Trophoblast cell (in vitro differentiated cells and primary cell): Measurements from ENCODE around the gene MXRA7.

Source experiments
- DNase-seq, 2 donors: peaks; one replicate each; pipeline ENCODE4 v3.0.0-alpha.2; 2016
- H2AFZ ChIP-seq: 2 replicates; pipeline ENCODE4 v1.6.1; 2013; ENCODE audit warnings: low read length, moderate library complexity, mild to moderate bottlenecking; ENCODE audit not compliant: insufficient read depth, poor library complexity
- H2AK5ac ChIP-seq: 2 replicates; pipeline ENCODE4 v1.6.1; 2013; ENCODE audit warnings: mild to moderate bottlenecking, low read length
- H2BK120ac ChIP-seq: 2 replicates; pipeline ENCODE4 v1.6.1; 2013; ENCODE audit warnings: low read length, mild to moderate bottlenecking, moderate library complexity; ENCODE audit not compliant: insufficient read depth, poor library complexity
- H2BK12ac ChIP-seq: 2 replicates; pipeline ENCODE4 v1.6.1; 2013; ENCODE audit warnings: mild to moderate bottlenecking, low read length, moderate library complexity
- H2BK5ac ChIP-seq: 2 replicates; pipeline ENCODE4 v1.6.1; 2013; ENCODE audit warnings: low read length, low read depth, moderate library complexity, mild to moderate bottlenecking; ENCODE audit not compliant: poor library complexity
- H3K14ac ChIP-seq: 2 replicates; pipeline ENCODE4 v1.6.1; 2013; ENCODE audit warnings: mild to moderate bottlenecking, low read length
- H3K18ac ChIP-seq: 2 replicates; pipeline ENCODE4 v1.6.1; 2013; ENCODE audit warnings: mild to moderate bottlenecking, low read length
- H3K23ac ChIP-seq: 2 replicates; pipeline ENCODE4 v1.6.1; 2013; ENCODE audit warnings: low read length
- H3K27ac ChIP-seq: 2 replicates; pipeline ENCODE4 v1.5.1; 2013; ENCODE audit warnings: low read depth, mild to moderate bottlenecking, inconsistent platforms, low read length, moderate library complexity
- H3K27me3 ChIP-seq: 2 replicates; pipeline ENCODE4 v1.6.1; 2013; ENCODE audit warnings: inconsistent platforms, mild to moderate bottlenecking, low read length, moderate library complexity; ENCODE audit not compliant: insufficient read depth
- H3K36me3 ChIP-seq, 2 experiments: 1 replicate in 1 of 2; 2 replicates in 1 of 2; pipeline ENCODE4 v1.6.1; 2013; ENCODE audit warnings: low read length in 2 of 2, mild to moderate bottlenecking in 2 of 2, moderate library complexity in 1 of 2; ENCODE audit not compliant: insufficient read depth in 2 of 2, control insufficient read depth in 1 of 2
- H3K4ac ChIP-seq: 2 replicates; pipeline ENCODE4 v1.6.1; 2013; ENCODE audit warnings: low read depth, mild to moderate bottlenecking, low read length, moderate library complexity
- H3K4me1 ChIP-seq, 2 experiments: 1 replicate in 1 of 2; 2 replicates in 1 of 2; pipeline ENCODE4 v1.6.1; 2013; ENCODE audit warnings: low read length in 2 of 2, mild to moderate bottlenecking in 2 of 2, moderate library complexity in 1 of 2; ENCODE audit not compliant: insufficient read depth in 2 of 2, control insufficient read depth in 1 of 2
- H3K4me2 ChIP-seq: 2 replicates; pipeline ENCODE4 v1.6.1; 2013; ENCODE audit warnings: inconsistent platforms, mild to moderate bottlenecking, low read length, moderate library complexity
- H3K4me3 ChIP-seq: 2 replicates; pipeline ENCODE4 v1.5.1; 2013; ENCODE audit warnings: mild to moderate bottlenecking, low read depth, low read length, inconsistent platforms
- H3K79me1 ChIP-seq: one replicate; pipeline ENCODE4 v1.6.1; 2013; ENCODE audit warnings: low read length
- H3K79me2 ChIP-seq: 2 replicates; pipeline ENCODE4 v1.6.1; 2013; ENCODE audit warnings: low read length, mild to moderate bottlenecking; ENCODE audit not compliant: control insufficient read depth, insufficient read depth, poor library complexity
- H3K9ac ChIP-seq: 2 replicates; pipeline ENCODE4 v1.6.1; 2013; ENCODE audit warnings: mild to moderate bottlenecking, low read length
- H3K9me3 ChIP-seq: 2 replicates; pipeline ENCODE4 v1.6.1; 2013; ENCODE audit warnings: low read depth, mild to moderate bottlenecking, control low read depth, inconsistent platforms, low read length; ENCODE audit not compliant: insufficient read depth
- H4K12ac ChIP-seq: 2 replicates; pipeline ENCODE4 v1.6.1; 2013; ENCODE audit warnings: low read depth, mild to moderate bottlenecking, low read length, moderate library complexity
- H4K8ac ChIP-seq: 2 replicates; pipeline ENCODE4 v1.6.1; 2013; ENCODE audit warnings: low read depth, mild to moderate bottlenecking, low read length, moderate library complexity
- H4K91ac ChIP-seq: one replicate; pipeline ENCODE4 v1.6.1; 2013; ENCODE audit warnings: low read depth, mild to moderate bottlenecking, low read length, moderate library complexity
- WGBS: extraction: QIAGEN DNeasy Blood & Tissue Kit; methylation state at CpG from one replicate; pipeline ENCODE4 v1.1.7; 2013; ENCODE audit warnings: missing lambda C conversion rate; ENCODE audit not compliant: insufficient read length, insufficient coverage; ENCODE audit errors: extremely low coverage; 5-methylcytosine and 5-hydroxymethylcytosine counted together

MXRA7 gene

GRCh38 chr17:76642032-76642561 lies 68.7 kb downstream of the MXRA7 start:
- Histone ChIP-seq H4K91ac (no peak overlapping the region), H3K36me3 (no peaks in the 10 kb centered on the region), H2BK12ac (no peak overlapping the region), H3K4me2 (no peak overlapping the region), H3K79me1 (no peaks in the 10 kb centered on the region), H3K18ac (no peak overlapping the region), H3K27me3 (no peaks in the 10 kb centered on the region), H4K12ac (no peak overlapping the region), H3K79me2 (no peaks in the 10 kb centered on the region), H3K4ac (no peak overlapping the region), H3K27ac (no peak overlapping the region), H3K14ac (no peak overlapping the region), H3K4me1 (peaks cover 3 to 5% of the 10 kb centered on the region in 2 experiments), H3K9me3 (peaks cover 1% of the 10 kb centered on the region), H3K4me3 (no peak overlapping the region), H2AK5ac (no peak overlapping the region), H2BK120ac (no peak overlapping the region), H2AFZ (no peak overlapping the region), H4K8ac (no peak overlapping the region), H3K23ac (no peak overlapping the region), H3K9ac (no peak overlapping the region), H2BK5ac (no peak overlapping the region)
- WGBS = no CpG with 5 or more reads among the region's 5 CpGs
- DNase-seq = peak in 1 of 2 donors; percentile 29

- no peak overlapping the region for H3K9ac ChIP-seq
- no peaks in the 10 kb centered on the region for H3K79me2 ChIP-seq
- WGBS = no CpG with 5 or more reads among the region's 3 CpGs
Observed at GRCh38 chr17:76641501-76641900, 69.3 kb downstream of the MXRA7 start.

GRCh38 chr17:76640550-76641380 lies 70.0 kb downstream of the MXRA7 start:
- Histone ChIP-seq H4K91ac (no peak overlapping the region), H2BK5ac (no peak overlapping the region), H4K8ac (no peak overlapping the region), H3K4me2 (no peak overlapping the region), H2BK12ac (no peak overlapping the region), H3K4ac (no peak overlapping the region), H3K4me1 (peaks cover 3 to 5% of the 10 kb centered on the region in 2 experiments), H3K36me3 (no peaks in the 10 kb centered on the region), H3K14ac (no peak overlapping the region), H3K9me3 (peaks cover 1% of the 10 kb centered on the region), H4K12ac (no peak overlapping the region), H2AFZ (no peak overlapping the region), H3K79me1 (no peaks in the 10 kb centered on the region), H3K27ac (no peak overlapping the region), H3K4me3 (no peak overlapping the region), H2BK120ac (no peak overlapping the region), H3K18ac (no peak overlapping the region), H3K23ac (no peak overlapping the region), H3K79me2 (no peaks in the 10 kb centered on the region), H3K9ac (no peak overlapping the region), H3K27me3 (no peaks in the 10 kb centered on the region), H2AK5ac (no peak overlapping the region)
- no CpG with 5 or more reads among the region's 6 CpGs for WGBS
- DNase-seq = peak in 1 of 2 donors; percentile 49

More at GRCh38 chr17:76641501-76641900, 69.3 kb downstream of the MXRA7 start:
- H2AFZ ChIP-seq = no peak overlapping the region
- no peak overlapping the region for H3K14ac ChIP-seq
- H3K79me1 ChIP-seq = no peaks in the 10 kb centered on the region
- H4K12ac ChIP-seq = no peak overlapping the region
- no peak overlapping the region for H2AK5ac ChIP-seq
- H2BK12ac ChIP-seq = no peak overlapping the region
- no peak overlapping the region for H4K8ac ChIP-seq
- no peak overlapping the region for H4K91ac ChIP-seq
- H3K27ac ChIP-seq = no peak overlapping the region
- no peak overlapping the region for H3K4ac ChIP-seq
- no peak overlapping the region for H3K4me3 ChIP-seq
- H3K27me3 ChIP-seq = no peaks in the 10 kb centered on the region
- peaks cover 3 to 5% of the 10 kb centered on the region in 2 experiments for H3K4me1 ChIP-seq
- H3K4me2 ChIP-seq = no peak overlapping the region
- peak; percentile 88 to 99 for DNase-seq
- no peak overlapping the region for H3K18ac ChIP-seq
- H2BK120ac ChIP-seq = no peak overlapping the region
- no peaks in the 10 kb centered on the region for H3K36me3 ChIP-seq
- H2BK5ac ChIP-seq = no peak overlapping the region
- no peak overlapping the region for H3K23ac ChIP-seq
- H3K9me3 ChIP-seq = peaks cover 1% of the 10 kb centered on the region

GRCh38 chr17:76638263-76638662 lies 72.5 kb downstream of the MXRA7 start:
- no peak overlapping the region for H3K14ac ChIP-seq
- H4K8ac ChIP-seq = no peak overlapping the region
- no peak overlapping the region for H3K27ac ChIP-seq
- H3K9me3 ChIP-seq = no peaks in the 10 kb centered on the region
- H3K4me3 ChIP-seq = no peak overlapping the region
- H3K79me1 ChIP-seq = no peaks in the 10 kb centered on the region
- peaks cover 4 to 5% of the 10 kb centered on the region in 2 experiments for H3K4me1 ChIP-seq
- H3K4ac ChIP-seq = no peak overlapping the region
- no peak overlapping the region for H3K18ac ChIP-seq
- H4K91ac ChIP-seq = no peak overlapping the region
- H2BK120ac ChIP-seq = no peak overlapping the region
- no peak overlapping the region for H3K4me2 ChIP-seq
- H3K23ac ChIP-seq = no peak overlapping the region
- no peak overlapping the region for H3K9ac ChIP-seq
- DNase-seq = no peak
- no peaks in the 10 kb centered on the region for H3K27me3 ChIP-seq
- no peaks in the 10 kb centered on the region for H3K79me2 ChIP-seq
- H2AK5ac ChIP-seq = no peak overlapping the region
- H2BK5ac ChIP-seq = no peak overlapping the region
- H4K12ac ChIP-seq = no peak overlapping the region
- no peaks in the 10 kb centered on the region for H3K36me3 ChIP-seq
- no peak overlapping the region for H2AFZ ChIP-seq
- no peak overlapping the region for H2BK12ac ChIP-seq
- no CpG with 5 or more reads among the region's 10 CpGs for WGBS
